Body of pancreas (tissue), 4 donors: Measurements from ENCODE around the gene ABCB9.

Experiments
- POLR2A ChIP-seq, 3 donors: fragments of 450-650 bp; IDR thresholded peaks; one replicate each; pipeline ENCODE4 v1.6.1; 2016; ENCODE audit warnings: antibody characterized with exemption in 3 of 3, mild to moderate bottlenecking in 2 of 3
- TF ChIP-seq, protein P1 (sequence below), 7 experiments: fragments of 450-650 bp in 4 of 7; fragments of 200-600 bp in 3 of 7; sonication (generic) in 3 of 7; IDR thresholded peaks; one replicate each; pipeline ENCODE4 v1.5.1; 2016 to 2019; ENCODE audit warnings: antibody characterized with exemption in 7 of 7

GRCh38 chr12:122992386-122992785 is 26.1 kb upstream of the ABCB9 start:
- TF ChIP-seq, protein P1, sequence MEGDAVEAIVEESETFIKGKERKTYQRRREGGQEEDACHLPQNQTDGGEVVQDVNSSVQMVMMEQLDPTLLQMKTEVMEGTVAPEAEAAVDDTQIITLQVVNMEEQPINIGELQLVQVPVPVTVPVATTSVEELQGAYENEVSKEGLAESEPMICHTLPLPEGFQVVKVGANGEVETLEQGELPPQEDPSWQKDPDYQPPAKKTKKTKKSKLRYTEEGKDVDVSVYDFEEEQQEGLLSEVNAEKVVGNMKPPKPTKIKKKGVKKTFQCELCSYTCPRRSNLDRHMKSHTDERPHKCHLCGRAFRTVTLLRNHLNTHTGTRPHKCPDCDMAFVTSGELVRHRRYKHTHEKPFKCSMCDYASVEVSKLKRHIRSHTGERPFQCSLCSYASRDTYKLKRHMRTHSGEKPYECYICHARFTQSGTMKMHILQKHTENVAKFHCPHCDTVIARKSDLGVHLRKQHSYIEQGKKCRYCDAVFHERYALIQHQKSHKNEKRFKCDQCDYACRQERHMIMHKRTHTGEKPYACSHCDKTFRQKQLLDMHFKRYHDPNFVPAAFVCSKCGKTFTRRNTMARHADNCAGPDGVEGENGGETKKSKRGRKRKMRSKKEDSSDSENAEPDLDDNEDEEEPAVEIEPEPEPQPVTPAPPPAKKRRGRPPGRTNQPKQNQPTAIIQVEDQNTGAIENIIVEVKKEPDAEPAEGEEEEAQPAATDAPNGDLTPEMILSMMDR (IDR thresholded peaks at IDR 0.05) = no peak
- TF ChIP-seq POLR2A (IDR thresholded peaks at IDR 0.05) = no peak
